ENCODE results near the gene TXNRD2.

- TF ChIP-seq POLR2A (IDR thresholded peaks at IDR 0.05; ENCODE audit: low read depth, low read length), result no peak
- TF ChIP-seq POLR2AphosphoS5 (IDR thresholded peaks at IDR 0.05; ENCODE audit: low read depth, low read length), result no peak
Measured at GRCh38 chr22:19850763-19851109, 90.9 kb downstream of the TXNRD2 start.
